B cell (primary cell): ENCODE data around the gene EIF1AD. TPM values are rescaled to one million over a fixed set of nuclear protein-coding genes. Genes with fewer than 3 reads are reported as not detected.
"Not testable (repeated sequence)": the region's sequence is repeated elsewhere in the genome, so short reads cannot be mapped to it uniquely, and the experiment has no call there.

Experiments used
- ATAC-seq: fragments of 200-7000 bp; cut with Tn5 transposase; one replicate; pipeline ENCODE4 v1.10.0; 2021; ENCODE audit warnings: low read depth, mild to moderate bottlenecking, moderate number of reproducible peaks, moderate library complexity
- CTCF ChIA-PET: fragments of 350-600 bp; sonication (Branson Sonifier 250); formaldehyde crosslinking; loops from one replicate; lab custom pipeline; 2021; ENCODE audit warnings: antibody characterized with exemption, inconsistent platforms; lab: Charles Lee
- POLR2A ChIA-PET: fragments of 350-600 bp; sonication (Branson Sonifier 250); formaldehyde crosslinking; loops from one replicate; lab custom pipeline; 2021; ENCODE audit warnings: antibody characterized with exemption; lab: Charles Lee
- DNase-seq: peaks from one replicate; pipeline ENCODE4 v3.0.0; 2013
- H2AFZ ChIP-seq: 2 replicates; pipeline ENCODE4 v1.6.1; 2012; ENCODE audit warnings: mild to moderate bottlenecking, low read depth, low read length; ENCODE audit not compliant: insufficient read depth, poor library complexity, severe bottlenecking
- H3K27ac ChIP-seq, 2 donors: 1 replicate in 1 of 2; 2 replicates in 1 of 2; pipeline ENCODE4 v1.5.1; 2012 to 2013; ENCODE audit warnings: low read length in 2 of 2, mild to moderate bottlenecking in 2 of 2, moderate library complexity in 1 of 2
- H3K27me3 ChIP-seq, 4 experiments: fragments of 200-600 bp in 1 of 4; sonication (generic) in 1 of 4; replicated peaks in 1 of 4; 1 replicate in 2 of 4; 2 replicates in 2 of 4; pipeline versions ENCODE4 v1.6.1 to v1.7.0; 2013 to 2016; ENCODE audit warnings: low read length in 3 of 4, mild to moderate bottlenecking in 2 of 4, mixed read lengths in 1 of 4, moderate library complexity in 1 of 4; ENCODE audit not compliant: insufficient read depth in 4 of 4, control insufficient read depth in 3 of 4; ENCODE audit errors: control extremely low read depth in 1 of 4
- H3K36me3 ChIP-seq, 2 experiments: replicated peaks in 1 of 2; 1 replicate in 1 of 2; 2 replicates in 1 of 2; pipeline versions ENCODE4 v1.6.1 to v1.7.1; 2013; ENCODE audit warnings: low read length in 1 of 2; ENCODE audit not compliant: insufficient read depth in 2 of 2, control insufficient read depth in 1 of 2; ENCODE audit errors: control extremely low read depth in 1 of 2, extremely low read depth in 1 of 2
- H3K4me1 ChIP-seq, 2 donors: fragments of 200-600 bp in 1 of 2; sonication (generic) in 1 of 2; 1 replicate in 1 of 2; 2 replicates in 1 of 2; pipeline versions ENCODE4 v1.5.1 to v1.6.1; 2013 to 2017; ENCODE audit warnings: low read length in 2 of 2; ENCODE audit not compliant: control insufficient read depth in 2 of 2, insufficient read depth in 2 of 2
- H3K4me2 ChIP-seq: replicated peaks from 2 replicates; pipeline ENCODE3; 2012; ENCODE audit warnings: mild to moderate bottlenecking, low read depth, low read length; ENCODE audit not compliant: poor library complexity, severe bottlenecking
- H3K4me3 ChIP-seq, 5 experiments: fragments of 200-600 bp in 1 of 5; sonication (generic) in 1 of 5; 1 replicate in 3 of 5; 2 replicates in 2 of 5; pipeline versions ENCODE4 v1.5.1 to v1.7.0; 2011 to 2016; ENCODE audit warnings: low read length in 4 of 5, mild to moderate bottlenecking in 4 of 5, low read depth in 2 of 5, control low read depth in 1 of 5, moderate library complexity in 1 of 5; ENCODE audit not compliant: insufficient read depth in 1 of 5; ENCODE audit errors: control extremely low read depth in 1 of 5, extremely low read depth in 1 of 5
- H3K79me2 ChIP-seq: fragments of 200-600 bp; sonication (generic); one replicate; pipeline ENCODE4 v1.6.0; 2016; ENCODE audit warnings: low read length; ENCODE audit not compliant: control insufficient read depth, insufficient read depth
- H3K9ac ChIP-seq: fragments of 200-600 bp; sonication (generic); 2 replicates; pipeline ENCODE4 v1.6.1; 2017; ENCODE audit warnings: mild to moderate bottlenecking, low read length, moderate library complexity
- H3K9me3 ChIP-seq, 3 donors: one replicate each; pipeline versions ENCODE4 v1.6.1 to v1.7.1; 2013; ENCODE audit warnings: low read length in 2 of 3; ENCODE audit not compliant: control insufficient read depth in 2 of 3, insufficient read depth in 1 of 3; ENCODE audit errors: control extremely low read depth in 1 of 3
- H4K20me1 ChIP-seq: 2 replicates; pipeline ENCODE4 v1.6.0; 2012; ENCODE audit warnings: mild to moderate bottlenecking, low read length; ENCODE audit not compliant: insufficient read depth, control insufficient read depth, poor library complexity, severe bottlenecking
- H3K27ac Mint-ChIP-seq: one replicate; pipeline ENCODE4 v1.8.0; 2021; ENCODE audit warnings: mixed read lengths
- H3K27me3 Mint-ChIP-seq: one replicate; pipeline ENCODE4 v1.8.0; 2021; ENCODE audit warnings: mixed read lengths
- H3K4me1 Mint-ChIP-seq: one replicate; pipeline ENCODE4 v1.8.0; 2021; ENCODE audit warnings: mixed read lengths
- H3K4me3 Mint-ChIP-seq: one replicate; pipeline ENCODE4 v1.8.0; 2021; ENCODE audit warnings: mixed read lengths
- H3K9me3 Mint-ChIP-seq: one replicate; pipeline ENCODE4 v1.8.0; 2022; ENCODE audit warnings: mixed read lengths; ENCODE audit not compliant: insufficient read depth
- CTCF ChIP-seq: fragments of 200-600 bp; IDR thresholded peaks from one replicate; pipeline ENCODE4 v1.8.0; 2022; ENCODE audit warnings: antibody characterized with exemption, mild to moderate bottlenecking
- EZH2 ChIP-seq: IDR thresholded peaks from 2 replicates; pipeline ENCODE4 v1.6.1; 2012; ENCODE audit warnings: borderline replicate concordance, low read depth, mild to moderate bottlenecking, moderate library complexity, low read length; ENCODE audit not compliant: insufficient read depth, poor library complexity, severe bottlenecking
- WGBS: methylation state at CpG from one replicate; pipeline ENCODE4 v1.1.5; 2013; ENCODE audit warnings: missing lambda C conversion rate; ENCODE audit not compliant: insufficient coverage; 5-methylcytosine and 5-hydroxymethylcytosine counted together
- intact Hi-C: fragments of 100-400 bp; cut with micrococcal nuclease; formaldehyde crosslinking; loops from one replicate; pipeline ENCODE4 v1.10.0; 2022
- polyA plus RNA-seq: library from polyadenylated mRNA; depleted of rRNA; stranded (reverse); fragments of >200 nt; gene quantifications from 2 replicates; pipeline ENCODE4 v1.2.3, GENCODE V29; 2012
- total RNA-seq, 2 donors: library from RNA; stranded (reverse); fragments of 120-200 nt in 1 of 2; gene quantifications; 1 replicate in 1 of 2; 2 replicates in 1 of 2; pipeline versions ENCODE4 v1.2.3 to v1.2.4, GENCODE V29; 2013 to 2022

The EIF1AD gene
- total and polyA plus RNA-seq, 2 donors (not counting 1 experiment from before 2014, with no cell fraction given): 56.9 to 65.2 TPM

DNA sequence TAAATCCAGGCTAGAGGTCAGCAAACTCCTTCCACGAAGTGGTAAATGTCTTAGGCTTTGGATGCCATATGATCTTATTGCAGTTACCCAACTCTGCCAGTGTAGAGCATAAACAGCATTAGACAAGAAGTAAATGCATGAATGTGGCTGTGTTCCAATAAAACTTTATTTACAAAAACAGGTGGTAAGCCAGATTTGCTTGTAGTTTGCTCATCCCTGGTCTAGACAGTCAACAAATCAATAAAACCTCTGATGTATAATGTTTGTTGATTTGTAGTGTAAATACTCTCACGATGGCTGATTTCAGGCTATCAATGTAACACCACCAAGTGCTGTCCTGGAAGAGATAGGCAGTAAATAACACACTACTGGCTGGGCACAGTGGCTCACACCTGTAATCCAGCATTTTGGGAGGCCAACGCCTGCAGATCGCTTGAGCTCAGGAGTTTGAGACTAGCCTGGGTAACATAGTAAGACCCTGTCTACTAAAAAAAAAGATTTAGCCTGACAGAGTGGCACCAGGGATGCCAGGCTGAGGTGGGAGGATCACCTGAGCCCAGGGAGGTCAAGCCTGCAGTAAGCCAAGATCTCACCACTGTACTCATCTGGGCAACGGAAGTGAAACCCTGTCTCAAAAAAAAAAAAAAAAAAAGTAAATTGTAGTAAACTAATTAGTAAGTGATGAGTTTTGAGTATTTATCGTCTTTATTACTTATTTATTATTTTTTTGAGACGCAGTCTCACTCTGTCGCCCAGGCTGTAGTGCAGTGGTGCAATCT, 31.2 kb upstream of the EIF1AD start:
- no peak for ATAC-seq
- H3K27me3 Mint-ChIP-seq: peaks cover 10% of the 10 kb centered on the region
- H3K4me1 ChIP-seq: no peaks in the 10 kb centered on the region
- POLR2A ChIA-PET: interaction anchor here (0.7 kb wide), 1 partner anchor 83 kb away, joined by 5 read pairs; no protein-coding TSS in a partner anchor
- no peak overlapping the region for H3K4me2 ChIP-seq
- 91% methylated on average over 3 of the region's 8 CpGs for whole genome bisulfite sequencing
- no peak overlapping the region for H3K4me3 Mint-ChIP-seq
- no peaks in the 10 kb centered on the region for H4K20me1 ChIP-seq
- H3K9ac ChIP-seq: no peak overlapping the region
- no peak overlapping the region for H3K27ac Mint-ChIP-seq
- no peak overlapping the region for H2AFZ ChIP-seq
- peaks cover 0 to 4% (median 1%) of the 10 kb centered on the region in 4 experiments for H3K27me3 ChIP-seq
- intact Hi-C loops: no loop called here
- no peaks in the 10 kb centered on the region for H3K79me2 ChIP-seq
- peaks cover 0 to 10% (median 0%) of the 10 kb centered on the region in 3 donors for H3K9me3 ChIP-seq
- H3K9me3 Mint-ChIP-seq: no peaks in the 10 kb centered on the region
- no peaks in the 10 kb centered on the region for H3K4me1 Mint-ChIP-seq
- H3K27ac ChIP-seq: no peak overlapping the region
- no peak for DNase-seq
- no peak overlapping the region for H3K4me3 ChIP-seq
- no peaks in the 10 kb centered on the region for H3K36me3 ChIP-seq
- no peak for TF ChIP-seq CTCF
- no peak for TF ChIP-seq EZH2
- CTCF ChIA-PET: interaction anchor here (0.7 kb wide), 1 partner anchor 503 kb away, joined by 4 read pairs; no protein-coding TSS in a partner anchor

- intact Hi-C loops: no loop called here
- TF ChIP-seq EZH2 (no peak), CTCF (no peak)
- H3K4me3 ChIP-seq: no peak within 1 kb of the TSS
- H3K4me1 Mint-ChIP-seq: peaks cover 5% of the 10 kb centered on the region
- peaks cover 0 to 9% (median 4%) of the 10 kb centered on the region in 4 experiments for H3K27me3 ChIP-seq
- H3K36me3 ChIP-seq: no peaks in the 10 kb centered on the region
- no peaks in the 10 kb centered on the region for H4K20me1 ChIP-seq
- H3K27ac ChIP-seq: no peak within 1 kb of the TSS
- peaks cover 7% of the 10 kb centered on the region in 2 donors for H3K4me1 ChIP-seq
- POLR2A ChIA-PET: no interaction called here
- H3K4me3 Mint-ChIP-seq: no peak within 1 kb of the TSS
- no peak within 1 kb of the TSS for H3K4me2 ChIP-seq
- H3K9me3 ChIP-seq: no peaks in the 10 kb centered on the region
- WGBS: 91% methylated on average over 18 of the region's 18 CpGs
- peaks cover 7% of the 10 kb centered on the region for H3K27me3 Mint-ChIP-seq
- no peak within 1 kb of the TSS for H3K9ac ChIP-seq
- ATAC-seq: no peak
- no peaks in the 10 kb centered on the region for H3K9me3 Mint-ChIP-seq
- H3K27ac Mint-ChIP-seq: no peak within 1 kb of the TSS
- no peaks in the 10 kb centered on the region for H3K79me2 ChIP-seq
- CTCF ChIA-PET: interaction anchor here (1.0 to 2.2 kb wide), 2 partner anchors 19 to 24 kb away, joined by 3 to 7 read pairs; partner anchors contain the start of genes BANF1 and EIF1AD
- no peak for DNase-seq
- no peak within 1 kb of the TSS for H2AFZ ChIP-seq
These were observed 24.1 kb upstream of the EIF1AD start, which contains the start of gene CATSPER1 for GRCh38 chr11:66026017-66026529. CATSPER1 (minus strand) TSS chr11:66026479; CDS start chr11:66026379, 100 bp downstream.

- H3K4me3 ChIP-seq, H3K27me3 ChIP-seq, H3K79me2 ChIP-seq, H3K9me3 ChIP-seq, H3K9ac ChIP-seq, H3K27me3 Mint-ChIP-seq, intact Hi-C loops, H3K4me2 ChIP-seq, H3K27ac ChIP-seq, DNase-seq, H3K4me3 Mint-ChIP-seq, H3K9me3 Mint-ChIP-seq, ATAC-seq, H3K4me1 Mint-ChIP-seq, H3K36me3 ChIP-seq, H2AFZ ChIP-seq, POLR2A ChIA-PET, H4K20me1 ChIP-seq, H3K4me1 ChIP-seq, H3K27ac Mint-ChIP-seq: not testable (repeated sequence)
- CTCF ChIA-PET: interaction anchor here (1.2 to 2.0 kb wide), 13 partner anchors 11 to 329 kb away, joined by 3 to 11 read pairs (median 5); partner anchors contain the start of genes AP5B1, BANF1, CST6 and EIF1AD
- WGBS: 68% methylated on average over 4 of the region's 5 CpGs
These were observed 21.2 kb upstream of the EIF1AD start for GRCh38 chr11:66023186-66023440.
